Karpas-422 (cell line): ENCODE results near the gene MAP3K6. TPM values are rescaled to one million over a fixed set of nuclear protein-coding genes. Genes with fewer than 3 reads are reported as not detected.

ENCODE experiments used
- DNase-seq: peaks from one replicate; pipeline ENCODE4 v3.0.0-alpha.2; 2015
- H2AFZ ChIP-seq: fragments of 200-600 bp; sonication (generic); 2 replicates; pipeline ENCODE4 v1.6.1; 2014; ENCODE audit warnings: antibody characterized with exemption, low read length, mixed read lengths
- H3K27ac ChIP-seq: fragments of 200-600 bp; sonication (generic); 2 replicates; pipeline ENCODE4 v1.5.1; 2014; ENCODE audit warnings: mild to moderate bottlenecking, low read length, moderate library complexity
- H3K27me3 ChIP-seq: fragments of 200-600 bp; sonication (generic); 2 replicates; pipeline ENCODE4 v1.6.1; 2014; ENCODE audit warnings: low read length, mixed read lengths
- H3K36me3 ChIP-seq: fragments of 200-600 bp; sonication (generic); 2 replicates; pipeline ENCODE4 v1.6.1; 2014; ENCODE audit warnings: low read length, mixed read lengths; ENCODE audit not compliant: insufficient read depth
- H3K4me1 ChIP-seq: fragments of 200-600 bp; sonication (generic); 2 replicates; pipeline ENCODE4 v1.6.1; 2014; ENCODE audit warnings: mild to moderate bottlenecking, low read length, mixed read lengths
- H3K4me2 ChIP-seq: fragments of 200-600 bp; sonication (generic); 2 replicates; pipeline ENCODE4 v1.6.1; 2014; ENCODE audit warnings: low read length, low read depth, mild to moderate bottlenecking; ENCODE audit not compliant: poor library complexity, severe bottlenecking
- H3K4me3 ChIP-seq: fragments of 200-600 bp; sonication (generic); 2 replicates; pipeline ENCODE4 v1.5.1; 2014; ENCODE audit warnings: mild to moderate bottlenecking, antibody characterized with exemption, low read length, mixed read lengths
- H3K79me2 ChIP-seq: fragments of 200-600 bp; sonication (generic); 2 replicates; pipeline ENCODE4 v1.6.1; 2014; ENCODE audit warnings: mild to moderate bottlenecking, low read length, mixed read lengths
- H3K9ac ChIP-seq: fragments of 200-600 bp; sonication (generic); 2 replicates; pipeline ENCODE4 v1.6.0; 2014; ENCODE audit warnings: low read length
- H3K9me2 ChIP-seq: fragments of 200-600 bp; sonication (generic), shearing (Covaris generic); replicated peaks from 2 replicates; pipeline ENCODE4 v1.6.0; 2014; ENCODE audit warnings: mild to moderate bottlenecking, low read length, moderate library complexity; ENCODE audit not compliant: insufficient read depth
- H3K9me3 ChIP-seq: fragments of 300-700, 200-600 bp; sonication (generic); 2 replicates; pipeline ENCODE4 v1.6.1; 2014; ENCODE audit warnings: low read length, mixed read lengths
- H4K20me1 ChIP-seq: fragments of 200-600 bp; sonication (generic); 2 replicates; pipeline ENCODE4 v1.6.1; 2014; ENCODE audit warnings: mild to moderate bottlenecking, antibody characterized with exemption, low read length, low read depth; ENCODE audit not compliant: insufficient read depth
- total RNA-seq: library from RNA; depleted of rRNA; stranded (reverse); fragments of >200 nt; shearing (Covaris generic); gene quantifications from 2 replicates; pipeline ENCODE4 v1.2.3, GENCODE V29; 2014; ENCODE audit warnings: low replicate concordance

MAP3K6 gene
- total RNA-seq, 1 experiment from 2014 or later, result 3.0 TPM

DNA sequence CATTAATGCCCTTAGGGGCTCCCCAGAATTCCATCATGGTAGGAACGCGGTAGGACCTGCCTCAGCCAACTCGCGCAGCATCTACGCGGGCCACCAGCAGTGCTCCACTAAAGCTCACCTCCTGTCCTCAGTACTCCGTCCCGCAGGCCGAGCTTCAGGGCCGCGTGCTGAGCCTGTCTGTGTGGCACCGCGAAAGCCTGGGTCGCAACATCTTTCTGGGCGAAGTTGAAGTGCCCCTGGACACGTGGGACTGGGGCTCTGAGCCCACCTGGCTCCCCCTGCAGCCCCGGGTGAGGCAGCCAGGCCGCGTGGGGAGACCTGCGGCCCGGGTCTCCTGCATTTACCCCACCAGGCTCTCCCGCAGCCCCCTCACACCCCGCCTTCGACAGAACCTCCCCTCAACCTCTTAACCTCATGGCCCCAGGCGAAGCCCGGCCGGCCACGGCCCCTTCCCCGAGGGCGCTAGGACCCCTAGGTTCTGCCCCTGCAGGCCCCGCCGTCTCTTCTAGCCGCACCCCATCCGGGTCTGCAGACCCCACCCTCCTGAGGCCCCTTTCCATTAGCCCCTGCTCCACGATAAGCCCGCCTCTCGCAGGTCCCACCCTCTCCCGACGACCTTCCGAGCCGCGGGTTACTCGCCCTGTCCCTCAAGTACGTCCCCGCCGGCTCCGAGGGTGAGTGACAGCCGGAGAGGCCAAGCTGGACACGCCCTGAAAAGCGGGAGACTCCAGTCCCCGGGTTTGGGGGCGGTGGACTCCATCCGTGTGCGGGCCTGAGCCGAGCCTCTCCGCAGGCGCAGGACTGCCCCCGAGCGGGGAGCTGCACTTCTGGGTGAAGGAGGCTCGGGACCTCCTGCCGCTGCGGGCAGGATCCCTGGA, 15.9 kb downstream of the MAP3K6 start:
- no peak overlapping the region for H3K4me2 ChIP-seq
- H3K9me2 ChIP-seq, result no peaks in the 10 kb centered on the region
- H2AFZ ChIP-seq, result no peak overlapping the region
- no peaks in the 10 kb centered on the region for H3K36me3 ChIP-seq
- no peaks in the 10 kb centered on the region for H3K27me3 ChIP-seq
- H4K20me1 ChIP-seq, result no peaks in the 10 kb centered on the region
- no peak overlapping the region for H3K4me3 ChIP-seq
- H3K79me2 ChIP-seq, result no peaks in the 10 kb centered on the region
- DNase-seq, result no peak
- peaks cover 10% of the 10 kb centered on the region for H3K4me1 ChIP-seq
- no peak overlapping the region for H3K9ac ChIP-seq
- no peak overlapping the region for H3K27ac ChIP-seq
- no peaks in the 10 kb centered on the region for H3K9me3 ChIP-seq

DNA sequence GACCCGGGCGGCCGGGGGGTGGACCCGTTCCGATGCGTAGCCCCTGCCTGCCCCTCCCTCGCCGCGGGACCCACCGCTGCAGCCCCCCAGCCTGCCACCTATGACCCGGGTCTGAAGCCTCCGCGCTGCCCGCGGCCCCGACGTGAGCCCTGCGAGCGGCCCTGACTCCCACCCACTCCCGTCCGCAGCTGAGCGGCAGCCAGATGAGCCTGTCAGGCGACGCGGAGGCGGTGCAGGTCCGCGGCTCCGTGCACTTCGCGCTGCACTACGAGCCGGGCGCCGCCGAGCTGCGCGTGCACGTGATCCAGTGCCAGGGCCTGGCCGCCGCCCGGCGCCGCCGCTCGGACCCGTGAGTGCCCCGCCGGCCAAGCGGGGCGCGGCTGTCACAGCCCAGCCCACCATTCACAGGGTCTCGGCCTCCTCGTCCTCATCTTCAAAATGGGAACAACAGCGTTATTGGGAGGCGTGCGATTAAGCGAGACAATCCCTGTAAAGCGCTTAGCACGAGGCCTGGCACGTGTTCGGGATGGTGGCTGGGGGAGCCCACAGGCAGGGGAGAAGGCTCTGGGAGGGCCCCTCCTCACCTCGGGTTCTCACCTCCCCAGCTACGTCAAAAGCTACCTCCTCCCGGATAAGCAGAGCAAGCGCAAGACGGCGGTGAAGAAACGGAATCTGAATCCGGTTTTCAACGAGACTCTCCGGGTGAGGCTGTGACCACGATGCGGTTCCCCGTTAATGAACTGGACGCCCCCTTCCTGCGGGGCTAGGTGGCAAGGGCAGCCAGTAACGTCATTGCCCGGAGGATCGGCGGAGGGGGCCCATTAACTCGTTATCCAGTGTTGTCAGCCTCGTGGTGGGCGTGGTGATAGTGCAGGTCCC, 16.7 kb downstream of the MAP3K6 start:
- H3K9me3 ChIP-seq, result no peaks in the 10 kb centered on the region
- H3K4me3 ChIP-seq, result no peak overlapping the region
- no peak for DNase-seq
- no peak overlapping the region for H3K27ac ChIP-seq
- H3K79me2 ChIP-seq, result no peaks in the 10 kb centered on the region
- peaks cover 10% of the 10 kb centered on the region for H3K4me1 ChIP-seq
- no peaks in the 10 kb centered on the region for H3K27me3 ChIP-seq
- H4K20me1 ChIP-seq, result no peaks in the 10 kb centered on the region
- H2AFZ ChIP-seq, result peak overlapping the region; percentile 65; the same call in 1 of the 2 replicates
- no peaks in the 10 kb centered on the region for H3K36me3 ChIP-seq
- no peaks in the 10 kb centered on the region for H3K9me2 ChIP-seq
- no peak overlapping the region for H3K9ac ChIP-seq
- H3K4me2 ChIP-seq, result peak overlapping the region; percentile 92

DNA sequence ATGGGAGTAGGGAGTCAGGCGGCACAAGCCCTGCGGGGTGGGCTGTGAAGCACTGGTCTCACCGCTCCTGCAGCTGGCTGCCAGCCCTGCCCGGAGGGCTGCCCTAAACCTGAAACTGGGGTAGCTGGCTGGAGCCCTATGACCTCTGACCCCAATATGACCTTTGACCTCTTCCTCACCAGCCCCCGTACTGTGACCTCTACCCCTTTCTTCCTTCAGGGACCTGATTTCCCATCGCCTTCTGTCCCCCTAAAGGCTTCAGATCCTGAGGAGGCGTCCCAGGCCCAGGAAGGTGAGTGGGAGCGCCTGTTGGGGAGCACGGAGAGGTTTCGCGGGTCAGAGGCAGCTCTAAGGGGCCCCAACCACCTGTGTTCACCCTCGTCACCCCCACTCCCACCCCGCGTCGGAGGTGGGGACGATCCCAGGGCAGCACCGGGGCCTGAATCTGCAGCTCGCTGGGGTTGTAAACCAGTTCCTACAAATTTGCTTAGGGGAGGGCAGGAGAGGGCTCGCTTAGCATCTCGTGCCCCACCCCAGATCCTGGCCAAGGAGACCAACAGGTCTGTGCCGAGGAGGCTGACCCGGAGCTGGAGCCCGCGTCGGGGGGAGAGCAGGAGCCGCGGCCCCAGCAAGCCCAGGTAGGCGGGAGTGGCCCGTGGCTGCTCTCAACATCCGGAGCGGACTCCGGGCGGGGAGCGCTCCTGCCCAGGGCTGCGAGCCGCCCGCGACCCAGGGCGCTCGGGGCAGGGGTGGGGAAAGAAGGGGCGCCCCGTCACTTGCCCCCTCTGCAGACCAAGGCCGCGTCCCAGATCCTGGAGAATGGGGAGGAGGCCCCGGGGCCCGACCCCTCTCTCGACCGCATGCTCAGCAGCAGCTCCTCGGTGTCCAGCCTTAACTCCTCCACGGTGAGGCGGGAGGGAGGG, 17.6 kb downstream of the MAP3K6 start:
- H4K20me1 ChIP-seq, result no peaks in the 10 kb centered on the region
- peak; percentile 79 for DNase-seq
- no peak overlapping the region for H3K27ac ChIP-seq
- no peaks in the 10 kb centered on the region for H3K27me3 ChIP-seq
- no peaks in the 10 kb centered on the region for H3K9me2 ChIP-seq
- no peaks in the 10 kb centered on the region for H3K9me3 ChIP-seq
- H3K4me2 ChIP-seq, result peak overlapping the region; percentile 92
- H3K4me1 ChIP-seq, result peaks cover 10% of the 10 kb centered on the region
- no peaks in the 10 kb centered on the region for H3K79me2 ChIP-seq
- H3K36me3 ChIP-seq, result no peaks in the 10 kb centered on the region
- H3K9ac ChIP-seq, result peak overlapping the region; percentile 71
- H3K4me3 ChIP-seq, result peak overlapping the region; percentile 63
- H2AFZ ChIP-seq, result peak overlapping the region; percentile 65

DNA sequence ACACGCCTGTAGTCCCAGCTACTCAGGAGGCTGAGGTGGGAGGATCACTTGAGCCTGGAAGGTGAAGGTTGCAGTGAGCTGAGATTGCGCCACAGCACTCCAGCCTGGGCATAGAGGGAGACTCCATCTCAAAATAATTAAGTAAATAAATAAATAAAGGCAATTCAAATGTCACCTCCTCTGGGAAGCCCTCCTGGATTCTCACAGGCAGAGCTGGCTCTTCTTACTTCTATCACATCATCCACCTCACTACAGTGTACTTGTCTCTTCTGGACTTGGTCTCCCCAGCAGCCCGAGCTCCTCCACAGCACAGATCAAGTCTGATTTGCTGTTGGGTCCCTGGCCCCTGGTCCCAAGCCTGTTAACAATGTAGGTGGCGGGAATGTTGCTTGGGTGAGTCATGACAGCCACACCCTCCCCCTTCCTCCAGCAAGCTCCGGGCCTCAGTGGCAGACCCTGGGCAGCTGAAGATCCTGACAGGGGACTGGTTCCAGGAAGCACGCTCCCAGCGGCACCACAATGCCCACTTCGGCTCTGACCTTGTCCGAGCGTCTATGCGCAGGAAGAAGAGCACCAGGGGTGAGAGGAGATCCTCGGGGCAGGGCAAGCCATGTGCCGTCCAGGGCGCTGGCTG, 19.7 kb downstream of the MAP3K6 start:
- Histone ChIP-seq H3K79me2 (no peaks in the 10 kb centered on the region), H3K4me2 (no peak overlapping the region), H3K4me3 (no peak overlapping the region), H3K27me3 (no peaks in the 10 kb centered on the region), H3K4me1 (peaks cover 28% of the 10 kb centered on the region), H3K9ac (no peak overlapping the region), H3K27ac (no peak overlapping the region), H3K36me3 (no peaks in the 10 kb centered on the region), H3K9me3 (no peaks in the 10 kb centered on the region), H2AFZ (no peak overlapping the region), H4K20me1 (no peaks in the 10 kb centered on the region), H3K9me2 (no peaks in the 10 kb centered on the region)
- no peak for DNase-seq

DNA sequence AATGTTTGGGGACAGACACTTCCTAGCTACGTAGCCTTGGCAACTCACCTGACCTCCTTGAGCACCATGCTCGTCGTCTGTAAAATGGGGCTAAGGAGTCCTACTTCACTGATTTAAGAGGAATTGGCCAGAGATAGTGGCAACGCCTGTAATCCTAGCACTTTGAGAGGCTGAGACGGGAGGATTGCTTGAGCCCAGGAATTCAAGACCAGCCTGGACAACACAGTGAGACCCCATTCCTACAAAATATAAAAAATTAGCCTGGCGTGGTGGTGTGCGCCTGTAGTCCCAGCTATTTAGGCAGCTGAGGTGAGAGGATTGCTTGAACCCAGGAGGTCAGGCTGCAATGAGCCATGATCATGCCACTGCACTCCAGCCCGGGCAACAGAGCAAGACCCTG, 20.4 kb downstream of the MAP3K6 start:
- Histone ChIP-seq H3K36me3 (no peaks in the 10 kb centered on the region), H3K79me2 (no peaks in the 10 kb centered on the region), H3K9ac (no peak overlapping the region), H3K27ac (no peak overlapping the region), H4K20me1 (no peaks in the 10 kb centered on the region), H3K27me3 (no peaks in the 10 kb centered on the region), H3K4me2 (no peak overlapping the region), H2AFZ (no peak overlapping the region), H3K4me1 (peaks cover 36% of the 10 kb centered on the region), H3K9me3 (no peaks in the 10 kb centered on the region), H3K4me3 (no peak overlapping the region), H3K9me2 (no peaks in the 10 kb centered on the region)
- no peak for DNase-seq

DNA sequence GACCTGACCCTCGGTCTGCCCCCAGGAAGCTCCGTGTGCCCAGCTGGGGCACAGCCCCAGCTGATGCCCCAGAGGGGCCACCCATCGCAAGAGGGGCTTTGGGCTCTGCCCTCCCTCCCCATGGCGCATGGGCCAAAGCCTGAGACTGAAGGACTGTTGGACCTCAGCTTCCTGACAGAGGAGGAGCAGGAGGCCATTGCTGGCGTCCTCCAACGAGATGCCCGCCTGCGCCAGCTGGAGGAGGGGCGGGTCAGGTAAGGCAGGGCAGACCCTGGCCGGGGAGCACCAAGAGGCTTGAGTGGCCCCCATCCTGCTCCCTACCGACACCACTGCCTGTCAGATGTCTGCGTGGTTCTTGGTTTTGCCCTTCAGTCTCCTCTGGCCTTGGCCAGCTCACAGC, 21.5 kb downstream of the MAP3K6 start:
- Histone ChIP-seq H3K79me2 (no peaks in the 10 kb centered on the region), H4K20me1 (no peaks in the 10 kb centered on the region), H3K4me3 (no peak overlapping the region), H3K27ac (no peak overlapping the region), H3K4me2 (no peak overlapping the region), H2AFZ (no peak overlapping the region), H3K9me3 (no peaks in the 10 kb centered on the region), H3K9me2 (no peaks in the 10 kb centered on the region), H3K27me3 (no peaks in the 10 kb centered on the region), H3K9ac (no peak overlapping the region), H3K36me3 (no peaks in the 10 kb centered on the region), H3K4me1 (peaks cover 44% of the 10 kb centered on the region)
- DNase-seq, result no peak

DNA sequence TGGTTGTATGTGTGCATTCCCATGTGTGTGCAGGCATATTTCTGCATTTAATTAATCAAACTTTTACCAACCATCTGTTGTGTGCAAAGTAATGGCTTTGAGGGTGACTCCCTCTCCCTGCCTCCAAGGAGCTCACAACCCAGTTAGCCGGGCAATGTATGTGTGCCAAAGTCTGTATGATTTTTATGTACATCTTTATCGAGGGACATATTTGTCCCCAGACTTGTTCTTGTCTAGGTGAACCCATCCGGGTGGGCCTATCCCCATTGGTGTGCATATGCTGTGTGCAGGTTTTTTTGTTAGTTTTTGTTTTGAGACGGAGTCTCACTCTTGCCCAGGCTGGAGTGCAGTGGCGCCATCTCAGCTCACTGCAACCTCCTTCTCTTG, 23.1 kb downstream of the MAP3K6 start:
- Histone ChIP-seq H3K9ac (peak overlapping the region; percentile 77), H3K4me2 (peak overlapping the region; percentile 76), H3K27ac (peak overlapping the region; percentile 23; the same call in 1 of the 2 replicates), H3K4me1 (peaks cover 36% of the 10 kb centered on the region), H3K9me2 (no peaks in the 10 kb centered on the region), H4K20me1 (no peaks in the 10 kb centered on the region), H3K9me3 (no peaks in the 10 kb centered on the region), H3K4me3 (peak overlapping the region; percentile 74; the same call in 1 of the 2 replicates), H3K36me3 (no peaks in the 10 kb centered on the region), H2AFZ (peak overlapping the region; percentile 63; the same call in 1 of the 2 replicates), H3K79me2 (no peaks in the 10 kb centered on the region), H3K27me3 (no peaks in the 10 kb centered on the region)
- no peak for DNase-seq
